Activated effector memory CD4-positive, alpha-beta T cell treated with Interleukin-2 at 50 U/mL for 16 hours (primary cell): ENCODE measurements around the gene LGMN.
"Not testable (repeated sequence)": the region's sequence is repeated elsewhere in the genome, so short reads cannot be mapped to it uniquely, and the experiment has no call there.

ENCODE experiments used
- DNase-seq: peaks from one replicate; pipeline ENCODE4 v3.0.0-alpha.2; 2020

LGMN gene

GRCh38 chr14:92748259-92749016, at the start of gene LGMN:
TSS of gene LGMN (minus strand) at chr14:92748627. CDS start at chr14:92732786, 15,841 bp downstream.
- peak; percentile 71 for DNase-seq

- DNase-seq, result no peak
Observed at GRCh38 chr14:92794961-92795360, 46.5 kb upstream of the LGMN start.

- DNase-seq, result no peak
Observed at GRCh38 chr14:92794547-92794941, 46.1 kb upstream of the LGMN start.

GRCh38 chr14:92793709-92794546, 45.5 kb upstream of the LGMN start, which contains the start of gene GOLGA5:
TSS of gene GOLGA5 (plus strand) at chr14:92794305. CDS start at chr14:92797438, 3,133 bp downstream.
- peak; percentile 99 for DNase-seq

- DNase-seq, result no peak
Observed at GRCh38 chr14:92792885-92793284, 44.5 kb upstream of the LGMN start.

- DNase-seq, result no peak
Observed at GRCh38 chr14:92789457-92790089, 41.1 kb upstream of the LGMN start.

GRCh38 chr14:92787554-92787953, 39.1 kb upstream of the LGMN start:
- DNase-seq, result no peak

- no peak for DNase-seq
Observed at GRCh38 chr14:92786427-92786756, 38.0 kb upstream of the LGMN start.

- no peak for DNase-seq
Observed at GRCh38 chr14:92785667-92786426, 37.4 kb upstream of the LGMN start.

- no peak for DNase-seq
Observed at GRCh38 chr14:92783813-92784431, 35.5 kb upstream of the LGMN start.

- DNase-seq, result no peak
Observed at GRCh38 chr14:92781350-92781749, 32.9 kb upstream of the LGMN start.

GRCh38 chr14:92780444-92781232, 32.2 kb upstream of the LGMN start:
- no peak for DNase-seq

- DNase-seq, result not testable (repeated sequence)
Observed at GRCh38 chr14:92778868-92779565, 30.6 kb upstream of the LGMN start.

GRCh38 chr14:92775292-92775691, 26.9 kb upstream of the LGMN start:
- DNase-seq, result not testable (repeated sequence)

GRCh38 chr14:92774572-92774971, 26.1 kb upstream of the LGMN start:
- no peak for DNase-seq

- DNase-seq, result no peak
Observed at GRCh38 chr14:92770484-92770883, 22.1 kb upstream of the LGMN start.

- no peak for DNase-seq
Observed at GRCh38 chr14:92768795-92769194, 20.4 kb upstream of the LGMN start.

- DNase-seq, result not testable (repeated sequence)
Observed at GRCh38 chr14:92768236-92768635, 19.8 kb upstream of the LGMN start.

- DNase-seq, result not testable (repeated sequence)
Observed at GRCh38 chr14:92763666-92764631, 15.5 kb upstream of the LGMN start.

GRCh38 chr14:92760524-92760805, 12.0 kb upstream of the LGMN start:
- DNase-seq, result no peak
